AG08395 (cell line): ENCODE measurements around the gene NOTUM.
"Not testable (repeated sequence)": the region's sequence is repeated elsewhere in the genome, so short reads cannot be mapped to it uniquely, and the experiment has no call there.

Experiments
- DNase-seq: peaks from one replicate; pipeline ENCODE4 v3.0.0; 2012; ENCODE audit warnings: mixed read lengths, low spot score

NOTUM gene

DNA sequence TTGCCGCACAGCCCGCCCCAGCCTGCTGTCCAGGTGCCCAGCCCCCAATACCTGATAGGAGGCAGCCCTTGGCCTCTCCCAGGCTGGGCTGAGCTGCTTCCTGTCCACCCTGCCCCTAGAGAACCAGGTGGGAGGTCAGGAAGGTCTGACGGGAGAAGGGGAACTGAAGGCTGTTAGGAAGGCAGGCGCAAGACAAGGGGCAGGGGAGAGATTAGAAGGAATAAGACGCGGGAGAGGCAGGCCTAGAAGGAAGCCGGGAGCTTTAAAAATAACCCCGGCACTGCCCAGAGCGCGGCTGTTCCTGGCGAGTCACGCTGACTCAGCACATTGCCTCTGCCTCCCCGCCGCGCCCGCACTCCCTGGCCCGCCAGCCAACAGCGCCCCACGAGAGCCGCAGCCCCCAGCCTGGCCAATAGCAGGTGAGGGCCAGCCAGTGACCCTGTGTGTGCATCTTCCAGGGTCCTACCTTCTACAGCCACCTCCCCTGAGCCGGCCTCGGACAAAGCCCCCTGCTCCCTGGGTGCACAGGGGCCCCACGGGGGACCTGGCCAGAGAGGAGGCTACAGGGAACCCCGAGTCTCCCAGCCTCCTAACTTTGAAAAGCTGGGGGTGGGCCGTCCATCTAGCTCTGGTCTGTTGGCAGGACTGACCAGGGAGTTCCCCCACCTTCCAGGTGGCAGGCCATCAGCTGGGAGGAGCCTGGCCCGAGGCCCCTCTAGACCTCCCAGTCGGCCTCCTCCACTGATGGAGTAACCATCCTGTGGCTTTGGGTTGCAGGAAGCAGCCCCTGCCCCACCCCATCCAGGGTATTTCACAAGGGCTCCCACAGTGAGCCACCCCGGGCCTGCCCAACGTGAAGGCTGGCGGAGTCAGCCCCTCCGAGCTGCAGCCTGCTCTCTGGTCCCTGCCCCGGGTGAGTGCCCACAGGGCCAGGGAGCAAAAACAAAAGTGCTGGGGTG lies 37.4 kb downstream of the NOTUM start:
- peak; percentile 80 for DNase-seq

GRCh38 chr17:81922566-81923301 lies 38.3 kb downstream of the NOTUM start:
- DNase-seq = no peak

- DNase-seq = no peak
Measured at GRCh38 chr17:81921996-81922565, 38.9 kb downstream of the NOTUM start.

GRCh38 chr17:81921537-81921862 lies 39.5 kb downstream of the NOTUM start:
- no peak for DNase-seq

DNA sequence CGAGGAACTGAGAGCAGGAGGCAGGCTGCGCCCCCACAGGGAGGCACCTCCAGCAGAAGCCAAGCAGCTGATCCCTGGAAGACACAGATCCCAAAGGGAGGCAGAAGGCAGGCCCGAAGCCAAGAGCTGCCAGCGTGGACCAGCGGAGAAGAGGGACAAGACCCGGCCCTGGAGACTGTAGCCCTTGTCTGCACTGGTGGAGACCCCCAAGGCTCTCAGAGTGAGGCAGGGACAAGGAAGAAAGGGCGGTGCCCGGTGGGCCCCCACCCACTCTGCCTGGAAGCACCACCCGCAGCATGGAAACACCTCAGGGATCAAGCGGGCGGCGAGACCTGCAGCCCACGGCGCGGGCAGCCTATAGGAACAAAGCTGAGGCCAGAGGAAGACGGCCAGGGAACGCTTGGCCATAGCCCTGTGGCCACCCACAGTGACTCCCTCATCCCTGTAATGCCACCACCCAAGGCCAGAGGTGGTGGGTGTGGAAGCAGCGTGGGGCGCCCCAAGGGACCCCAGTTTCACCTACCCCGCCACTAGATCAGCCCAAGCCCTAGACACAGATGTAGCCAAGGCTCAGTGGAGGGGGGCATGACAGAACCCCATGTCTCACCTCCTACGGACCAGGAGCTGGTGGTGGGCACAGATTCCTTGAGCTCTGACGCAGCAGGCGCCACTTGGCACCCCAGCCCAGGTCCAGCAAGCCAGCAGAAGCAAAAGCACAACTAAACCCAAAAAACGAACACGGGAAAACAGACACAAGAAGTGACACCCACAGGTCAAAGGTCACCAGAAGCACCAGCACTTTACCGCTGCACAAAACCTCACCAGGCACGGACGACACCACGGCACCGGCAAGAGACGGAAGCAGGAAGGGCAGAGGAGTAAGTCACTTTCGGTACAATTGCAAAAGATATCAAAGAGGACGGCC lies 40.1 kb downstream of the NOTUM start:
- DNase-seq = no peak

- DNase-seq = no peak
Measured at GRCh38 chr17:81918832-81919545, 42.0 kb downstream of the NOTUM start.

DNA sequence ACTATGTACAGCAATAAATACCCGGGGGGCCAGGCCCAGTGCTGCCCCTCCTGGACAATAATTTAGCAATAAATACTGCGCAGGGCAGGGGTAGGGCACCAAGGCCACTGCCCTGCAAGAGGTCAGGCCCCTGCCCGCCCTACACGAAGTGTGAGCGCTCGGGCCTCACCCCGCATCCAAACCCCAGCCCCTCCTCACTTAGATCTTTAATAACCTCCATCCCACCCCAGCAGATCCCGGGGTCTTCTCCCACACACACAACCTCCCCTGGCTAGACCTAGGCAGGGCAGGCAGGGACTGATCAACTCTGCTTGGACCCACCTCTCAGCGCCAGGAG lies 42.7 kb downstream of the NOTUM start:
- not testable (repeated sequence) for DNase-seq

DNA sequence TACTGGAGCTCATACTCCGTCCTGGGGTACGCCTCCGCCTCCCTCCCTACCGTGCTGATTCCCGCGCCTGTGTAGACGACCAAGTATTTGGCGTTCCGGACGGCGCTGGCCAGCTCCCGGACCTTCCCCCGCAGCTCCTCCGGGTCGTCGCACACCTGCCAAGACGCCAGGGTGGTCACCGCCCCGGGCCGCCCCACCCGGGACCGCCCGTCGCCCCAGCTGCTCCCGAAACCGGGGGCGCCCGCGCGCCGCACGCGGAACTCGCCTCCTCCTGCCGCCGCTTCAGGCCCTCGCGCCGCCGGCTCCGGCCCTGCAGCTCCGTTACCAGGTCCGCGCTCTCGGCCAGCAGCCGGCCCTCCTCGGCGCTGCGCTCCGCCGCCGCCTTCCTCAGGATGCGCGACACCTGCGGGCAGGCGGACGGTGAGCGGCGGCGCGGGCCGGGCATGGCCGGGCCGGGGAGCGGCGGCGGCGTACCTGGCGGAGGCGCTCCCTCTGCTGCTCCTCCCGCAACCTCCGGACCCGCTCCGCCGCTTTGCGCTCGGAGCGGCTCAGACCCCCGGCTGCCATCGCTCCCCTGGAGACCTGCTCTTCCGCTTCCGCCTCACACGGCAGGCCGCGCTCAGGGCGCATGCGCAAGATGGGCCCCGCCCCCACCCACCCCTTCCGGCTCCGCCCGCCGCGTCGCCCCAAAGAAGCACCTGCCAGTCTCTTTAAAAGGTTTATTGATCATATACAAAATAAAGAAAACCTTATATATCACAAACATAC lies 43.2 kb downstream of the NOTUM start, which contains the start of gene SIRT7:
SIRT7 (minus strand) TSS at position 612 of the 768 bp plus-strand sequence; CDS start at position 567, 45 bp downstream.
- DNase-seq = peak; percentile 97

DNA sequence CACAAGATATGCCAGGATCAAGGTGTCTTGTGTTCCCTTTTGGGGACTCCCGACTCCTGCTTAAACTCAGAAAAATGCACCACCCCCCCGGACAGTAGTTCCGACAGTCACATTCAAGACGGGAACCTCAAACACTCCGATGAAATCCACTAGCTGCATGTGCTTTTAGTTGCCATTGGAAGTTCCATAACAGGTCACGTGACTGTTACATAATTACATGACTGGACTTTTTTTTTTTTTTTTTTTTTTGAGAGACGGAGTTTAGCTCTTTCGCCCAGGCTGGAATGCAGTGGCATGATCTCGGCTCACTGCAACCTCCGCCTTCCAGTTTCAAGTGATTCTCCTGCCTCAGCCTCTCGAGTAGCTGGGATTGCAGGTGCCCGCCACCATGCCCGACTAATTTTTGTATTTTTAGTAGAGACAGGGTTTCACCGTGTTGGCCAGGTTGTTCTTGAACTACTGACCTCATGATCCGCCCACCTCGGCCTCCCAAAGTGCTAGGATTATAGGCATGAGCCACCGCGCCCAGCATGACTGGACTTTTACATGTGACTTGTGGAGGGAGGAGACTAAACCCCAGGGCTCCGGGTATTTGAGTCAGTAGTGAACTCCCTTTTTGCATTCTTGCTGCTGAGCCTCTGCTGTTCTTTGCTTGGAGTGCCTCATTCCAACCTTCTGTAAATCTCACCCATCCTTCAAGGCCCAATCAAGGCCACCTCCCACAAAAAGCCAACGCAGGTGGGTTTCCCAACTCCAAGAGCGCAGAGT lies 44.6 kb downstream of the NOTUM start:
- peak; percentile 70 for DNase-seq

DNA sequence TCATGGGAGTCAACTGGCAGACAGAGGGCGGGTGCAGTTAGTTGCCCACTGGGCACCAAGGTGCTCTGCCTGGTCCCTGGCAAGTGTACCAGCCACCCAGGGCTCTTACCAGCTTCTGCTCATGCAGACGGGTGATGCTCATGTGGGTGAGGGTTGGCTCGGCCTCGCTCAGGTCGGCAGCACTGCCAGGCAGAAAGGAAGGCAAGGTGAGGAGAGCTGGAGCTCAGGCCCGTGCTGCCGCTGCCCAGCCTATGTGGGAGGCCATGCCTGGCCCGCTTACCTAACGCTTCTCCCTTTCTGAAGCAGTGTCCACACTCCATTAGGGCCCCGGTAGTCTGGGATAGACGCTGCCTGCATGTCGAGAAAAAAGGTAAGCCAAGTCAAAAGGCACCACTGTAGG lies 45.7 kb downstream of the NOTUM start:
- DNase-seq = no peak

DNA sequence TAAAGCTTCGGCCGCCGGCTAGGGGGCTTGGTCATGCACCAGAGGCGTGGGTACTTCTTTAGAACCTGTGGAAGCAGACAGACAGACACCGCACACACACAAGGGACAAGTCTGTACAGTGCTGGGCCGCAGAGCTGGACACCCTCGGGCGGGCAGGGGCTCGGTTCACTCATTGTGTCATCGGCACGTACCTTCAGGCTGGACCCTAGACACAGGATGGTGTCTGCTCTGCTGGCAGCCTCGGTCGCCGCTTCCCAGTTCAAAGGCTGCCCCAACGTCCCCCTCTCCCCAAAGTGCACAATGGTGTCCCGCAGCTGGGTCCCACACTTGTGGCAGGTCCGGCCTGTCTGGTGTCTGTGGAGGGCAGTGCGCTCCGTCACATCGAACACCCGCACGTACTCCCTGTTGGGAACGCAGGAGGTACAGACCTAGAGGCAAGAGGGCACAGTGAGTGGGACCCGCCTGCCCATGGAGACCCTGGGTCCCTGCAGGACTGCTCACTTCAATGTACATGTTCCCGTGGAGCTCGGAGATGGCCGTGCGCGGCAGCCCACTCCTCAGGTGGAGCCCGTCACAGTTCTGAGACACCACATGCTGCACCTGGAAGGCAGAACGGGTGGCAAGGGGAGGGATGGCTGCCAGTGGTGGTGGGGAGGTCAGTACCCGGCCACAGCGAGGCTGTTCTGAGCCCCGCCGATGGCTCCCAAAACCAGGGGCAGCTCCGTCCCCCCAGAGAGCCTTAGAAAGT lies 46.7 kb downstream of the NOTUM start:
- no peak for DNase-seq

- no peak for DNase-seq
Measured at GRCh38 chr17:81913394-81914102, 47.4 kb downstream of the NOTUM start.

DNA sequence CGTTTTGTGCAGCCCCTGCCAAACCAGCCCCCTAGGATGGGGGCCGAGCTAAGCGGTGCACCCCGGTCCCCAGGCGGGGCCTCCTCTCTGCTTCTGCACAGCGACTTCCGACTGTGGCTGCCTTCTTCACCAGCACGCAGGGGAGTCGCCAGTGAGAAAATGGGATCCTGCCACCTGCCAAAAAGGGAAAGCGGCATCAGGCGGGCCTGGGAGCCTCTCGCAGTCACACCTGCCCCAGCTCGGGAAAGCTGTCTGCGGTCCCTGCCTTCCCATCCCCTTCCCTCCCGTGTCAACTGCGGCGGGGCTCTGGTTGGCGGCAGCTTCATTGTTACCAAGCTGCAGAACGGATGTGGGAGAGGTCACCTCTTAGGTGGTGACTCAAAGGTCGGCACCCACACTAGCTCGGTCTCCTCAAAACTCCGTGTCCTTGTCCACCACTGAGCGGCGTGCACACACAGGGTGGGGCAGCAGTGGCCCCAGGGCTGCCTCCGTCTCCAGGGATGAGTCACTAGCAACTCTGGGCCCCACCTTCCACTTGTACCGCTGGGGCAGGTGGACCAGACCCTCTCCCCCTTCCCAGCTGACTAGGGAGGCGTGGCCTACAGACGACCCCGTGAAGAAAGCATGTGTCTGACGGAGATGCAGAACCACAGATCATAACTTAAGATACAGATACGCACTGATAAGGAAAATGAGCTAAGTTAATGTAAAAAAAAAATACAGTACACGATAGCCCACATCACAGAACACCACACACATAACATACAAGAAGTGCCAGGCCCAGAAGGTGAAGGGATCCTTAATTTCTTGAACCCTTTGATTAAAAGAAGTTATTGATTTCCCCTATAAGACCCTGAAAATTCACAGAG lies 48.3 kb downstream of the NOTUM start:
- no peak for DNase-seq

GRCh38 chr17:81911969-81912368 lies 49.0 kb downstream of the NOTUM start:
- no peak for DNase-seq

- DNase-seq = peak; percentile 99
Measured at GRCh38 chr17:81911277-81911961, 49.6 kb downstream of the NOTUM start, which contains the start of gene PCYT2. PCYT2 (minus strand) TSS chr17:81911399; CDS start chr17:81911355, 44 bp downstream.

- no peak for DNase-seq
Measured at GRCh38 chr17:81910840-81911276, 50.1 kb downstream of the NOTUM start.
